HG03378 (cell line): ENCODE measurements around the gene TRIM71.
"Not testable (repeated sequence)": the region's sequence is repeated elsewhere in the genome, so short reads cannot be mapped to it uniquely, and the experiment has no call there.

Experiments
- ATAC-seq: cut with Tn5 transposase; IDR thresholded peaks from one replicate; pipeline ENCODE4 v1.9.1; 2021; ENCODE audit warnings: mild to moderate bottlenecking, moderate library complexity; ENCODE audit not compliant: unreplicated experiment

Gene TRIM71

GRCh38 chr3:32817558-32818228, at the start of gene TRIM71:
TRIM71 (plus strand) TSS chr3:32817997; CDS start chr3:32818081, 84 bp downstream.
- ATAC-seq, result no peak

DNA sequence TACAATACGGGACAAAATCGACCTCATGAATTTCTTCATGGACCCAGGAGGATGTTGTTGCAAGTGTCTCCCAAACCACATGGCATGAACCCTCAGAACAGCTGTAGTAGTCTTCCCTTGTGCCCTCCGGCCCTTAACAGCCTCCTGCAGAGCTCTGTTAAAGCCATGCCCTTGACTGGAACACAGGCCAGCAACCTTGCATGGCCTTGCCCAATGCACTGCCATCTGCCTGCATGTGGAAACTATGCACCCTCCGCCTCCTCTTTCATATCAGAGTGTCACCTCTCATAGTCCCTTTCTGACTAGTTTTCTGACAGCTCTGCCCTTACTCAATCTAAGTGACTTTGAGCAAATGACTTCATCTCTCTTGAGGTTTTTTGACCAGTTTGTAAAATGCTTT, 39.4 kb upstream of the TRIM71 start:
- no peak for ATAC-seq

GRCh38 chr3:32780071-32780734, 37.6 kb upstream of the TRIM71 start:
- no peak for ATAC-seq

- peak; percentile 25 for ATAC-seq
Measured at GRCh38 chr3:32780735-32781210, 37.0 kb upstream of the TRIM71 start.

GRCh38 chr3:32781211-32781968, 36.4 kb upstream of the TRIM71 start:
- peak; percentile 88 for ATAC-seq

GRCh38 chr3:32781969-32782270, 35.9 kb upstream of the TRIM71 start:
- ATAC-seq, result not testable (repeated sequence)

- no peak for ATAC-seq
Measured at GRCh38 chr3:32782407-32782806, 35.4 kb upstream of the TRIM71 start.

GRCh38 chr3:32791833-32792232, 26.0 kb upstream of the TRIM71 start:
- no peak for ATAC-seq

- no peak for ATAC-seq
Measured at GRCh38 chr3:32794487-32795308, 23.1 kb upstream of the TRIM71 start.

GRCh38 chr3:32796384-32796950, 21.3 kb upstream of the TRIM71 start:
- not testable (repeated sequence) for ATAC-seq

DNA sequence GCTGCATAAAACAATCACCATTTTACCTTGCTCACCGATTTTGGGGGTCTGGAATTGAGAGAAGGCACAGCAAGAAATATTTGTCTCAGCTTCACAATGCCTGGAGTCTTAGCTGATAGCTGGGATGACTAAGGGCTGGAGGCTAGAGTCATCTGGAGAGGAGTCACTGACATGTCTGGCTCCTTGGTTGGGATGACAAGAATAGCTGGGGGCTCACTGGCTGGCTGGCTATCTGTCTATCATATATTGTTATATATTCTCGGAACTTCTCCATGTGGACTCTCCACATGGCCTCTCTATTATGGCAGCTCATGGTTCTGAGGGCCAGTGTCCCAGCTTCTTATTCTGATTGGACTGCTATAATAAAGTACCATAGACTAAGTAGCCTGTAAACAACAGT, 20.0 kb upstream of the TRIM71 start:
- no peak for ATAC-seq

- ATAC-seq, result not testable (repeated sequence)
Measured at GRCh38 chr3:32801440-32801839, 16.4 kb upstream of the TRIM71 start.

- peak; percentile 85 for ATAC-seq
Measured at GRCh38 chr3:32813180-32813579, 4.6 kb upstream of the TRIM71 start.

DNA sequence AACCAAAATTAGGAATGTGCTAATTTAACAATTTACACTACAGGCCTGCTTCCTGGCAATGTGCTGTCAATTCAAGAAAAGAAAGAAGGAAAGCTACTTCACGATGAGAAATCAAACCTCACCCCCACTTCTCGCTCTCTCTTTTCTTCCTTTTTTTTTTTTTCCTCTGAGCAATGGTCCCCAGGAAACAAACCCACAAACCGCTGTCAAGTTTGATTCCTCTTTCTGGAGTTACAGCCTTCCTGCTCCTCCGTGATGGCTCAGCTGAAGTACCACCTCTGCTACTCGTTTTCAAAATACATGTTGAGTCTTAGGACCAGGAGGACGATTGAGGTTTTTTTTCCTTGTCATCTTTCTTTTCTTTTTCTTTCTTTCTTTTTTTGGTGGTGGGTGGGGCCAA, 3.4 kb upstream of the TRIM71 start:
- no peak for ATAC-seq

DNA sequence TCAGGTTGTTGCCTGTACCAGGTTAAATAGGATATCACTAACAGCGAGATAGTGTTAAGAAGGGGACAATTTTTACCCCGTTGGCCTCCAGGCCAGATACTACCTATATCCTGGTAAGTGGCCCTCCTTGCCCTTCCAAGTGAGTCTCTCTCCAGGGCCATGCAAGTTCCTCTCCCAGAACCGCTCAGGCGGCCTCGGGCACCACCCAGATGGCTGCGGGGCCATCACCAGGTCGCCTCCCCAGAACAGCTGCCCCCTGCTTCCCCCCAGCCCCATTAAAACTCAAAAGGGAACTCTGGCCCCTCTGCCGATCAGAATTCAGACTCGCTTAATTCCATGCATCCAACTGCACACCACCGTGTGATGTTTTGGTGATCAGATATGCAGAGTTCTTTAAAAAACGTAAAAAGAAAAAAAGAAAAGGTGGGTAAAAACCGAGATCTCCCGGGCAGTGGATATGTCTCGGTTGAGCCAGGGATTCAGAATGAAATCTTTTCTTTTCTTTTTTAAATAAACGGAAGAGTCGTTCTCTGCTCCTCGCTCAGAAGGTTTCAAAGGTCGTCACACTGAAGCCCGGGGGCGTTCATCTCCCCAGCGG, 1.9 kb upstream of the TRIM71 start:
- ATAC-seq, result no peak

DNA sequence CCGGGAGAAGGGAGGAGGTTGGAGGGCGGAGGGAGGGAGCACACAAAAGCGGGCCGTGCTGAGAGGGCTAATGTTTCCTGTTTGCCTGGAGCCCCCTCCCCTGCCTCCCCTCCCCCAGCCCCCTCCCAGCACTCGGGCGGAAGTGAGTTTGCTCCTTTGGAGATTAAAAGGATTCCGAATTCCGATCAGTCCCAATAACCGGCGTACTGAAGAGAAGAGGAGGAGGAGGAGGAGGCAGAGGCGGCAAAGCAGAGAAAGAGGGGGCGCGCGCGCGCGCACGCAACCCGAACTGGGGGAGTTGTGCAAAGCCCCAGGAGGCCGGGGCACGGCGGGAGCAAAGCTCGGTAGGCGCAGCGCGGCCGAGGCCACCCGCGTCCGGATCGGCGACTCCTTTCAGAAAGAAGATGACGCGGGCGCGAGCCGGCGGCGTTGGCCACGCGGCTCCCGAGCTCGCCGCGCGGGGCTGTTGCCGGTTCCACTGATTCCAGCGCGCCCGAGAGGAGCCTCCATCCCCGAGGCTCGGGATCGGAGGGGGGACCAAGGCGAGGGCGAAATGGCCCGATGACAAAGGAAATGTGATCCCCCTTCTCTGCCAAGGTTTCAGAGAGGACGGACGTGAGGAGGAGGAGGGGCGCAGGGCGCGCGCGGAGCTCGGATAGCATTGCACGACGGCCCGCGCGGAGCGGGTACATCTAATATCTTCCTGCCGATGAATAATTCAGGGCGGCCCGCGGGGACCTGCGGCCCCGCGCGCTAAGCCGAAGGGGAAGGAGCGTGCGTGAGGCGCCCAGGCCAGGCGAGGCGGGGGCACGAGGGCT, 1.1 kb upstream of the TRIM71 start:
- no peak for ATAC-seq

DNA sequence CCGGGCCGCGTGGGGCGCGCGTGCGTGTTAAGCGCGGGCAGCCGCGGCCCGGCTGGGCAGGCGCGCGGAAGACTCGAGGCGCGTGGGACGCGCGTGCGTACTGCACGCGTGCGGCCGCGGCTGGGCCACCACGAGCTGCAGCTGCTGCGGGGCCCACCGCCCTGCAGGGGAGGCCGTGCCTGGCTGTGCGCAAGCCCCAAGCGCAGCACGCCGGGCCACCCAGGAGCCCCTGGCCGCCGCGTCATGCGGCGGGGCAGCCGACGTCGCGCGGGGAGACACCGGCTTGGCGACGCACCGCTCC, 590 bp upstream of the TRIM71 start:
- no peak for ATAC-seq

DNA sequence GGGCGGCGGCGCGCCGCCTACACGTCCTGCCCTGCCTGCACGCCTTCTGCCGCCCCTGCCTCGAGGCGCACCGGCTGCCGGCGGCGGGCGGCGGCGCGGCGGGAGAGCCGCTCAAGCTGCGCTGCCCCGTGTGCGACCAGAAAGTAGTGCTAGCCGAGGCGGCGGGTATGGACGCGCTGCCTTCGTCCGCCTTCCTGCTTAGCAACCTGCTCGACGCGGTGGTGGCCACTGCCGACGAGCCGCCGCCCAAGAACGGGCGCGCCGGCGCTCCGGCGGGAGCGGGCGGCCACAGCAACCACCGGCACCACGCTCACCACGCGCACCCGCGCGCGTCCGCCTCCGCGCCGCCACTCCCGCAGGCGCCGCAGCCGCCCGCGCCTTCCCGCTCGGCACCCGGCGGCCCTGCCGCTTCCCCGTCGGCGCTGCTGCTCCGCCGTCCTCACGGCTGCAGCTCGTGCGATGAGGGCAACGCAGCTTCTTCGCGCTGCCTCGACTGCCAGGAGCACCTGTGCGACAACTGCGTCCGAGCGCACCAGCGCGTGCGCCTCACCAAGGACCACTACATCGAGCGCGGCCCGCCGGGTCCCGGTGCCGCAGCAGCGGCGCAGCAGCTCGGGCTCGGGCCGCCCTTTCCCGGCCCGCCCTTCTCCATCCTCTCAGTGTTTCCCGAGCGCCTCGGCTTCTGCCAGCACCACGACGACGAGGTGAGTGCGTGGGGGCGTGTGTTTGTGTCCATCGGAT, 602 bp downstream of the TRIM71 start:
- no peak for ATAC-seq

GRCh38 chr3:32818970-32819511, 1.2 kb downstream of the TRIM71 start:
- ATAC-seq, result no peak
